SU-DHL-6 (cell line): ENCODE results near the gene KIF2C.
"Not testable (repeated sequence)": the region's sequence is repeated elsewhere in the genome, so short reads cannot be mapped to it uniquely, and the experiment has no call there.

Experiments
- EZH2phosphoT487 ChIP-seq: fragments of 200-600 bp; sonication (generic), shearing (Covaris generic); conservative IDR thresholded peaks from 2 replicates; pipeline ENCODE4 v1.6.1; 2018; ENCODE audit warnings: mild to moderate bottlenecking, antibody characterized with exemption, low read length, moderate library complexity, mixed read lengths
- TF ChIP-seq, protein P1 (sequence below): fragments of 200-600 bp; sonication (generic); IDR thresholded peaks from one replicate; pipeline ENCODE4 v1.5.1; 2017; ENCODE audit warnings: antibody characterized with exemption, mild to moderate bottlenecking, low read length, moderate library complexity; ENCODE audit not compliant: insufficient read depth, poor library complexity, severe bottlenecking

- TF ChIP-seq, protein P1, sequence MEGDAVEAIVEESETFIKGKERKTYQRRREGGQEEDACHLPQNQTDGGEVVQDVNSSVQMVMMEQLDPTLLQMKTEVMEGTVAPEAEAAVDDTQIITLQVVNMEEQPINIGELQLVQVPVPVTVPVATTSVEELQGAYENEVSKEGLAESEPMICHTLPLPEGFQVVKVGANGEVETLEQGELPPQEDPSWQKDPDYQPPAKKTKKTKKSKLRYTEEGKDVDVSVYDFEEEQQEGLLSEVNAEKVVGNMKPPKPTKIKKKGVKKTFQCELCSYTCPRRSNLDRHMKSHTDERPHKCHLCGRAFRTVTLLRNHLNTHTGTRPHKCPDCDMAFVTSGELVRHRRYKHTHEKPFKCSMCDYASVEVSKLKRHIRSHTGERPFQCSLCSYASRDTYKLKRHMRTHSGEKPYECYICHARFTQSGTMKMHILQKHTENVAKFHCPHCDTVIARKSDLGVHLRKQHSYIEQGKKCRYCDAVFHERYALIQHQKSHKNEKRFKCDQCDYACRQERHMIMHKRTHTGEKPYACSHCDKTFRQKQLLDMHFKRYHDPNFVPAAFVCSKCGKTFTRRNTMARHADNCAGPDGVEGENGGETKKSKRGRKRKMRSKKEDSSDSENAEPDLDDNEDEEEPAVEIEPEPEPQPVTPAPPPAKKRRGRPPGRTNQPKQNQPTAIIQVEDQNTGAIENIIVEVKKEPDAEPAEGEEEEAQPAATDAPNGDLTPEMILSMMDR = not testable (repeated sequence)
- TF ChIP-seq EZH2phosphoT487 = not testable (repeated sequence)
Observed at GRCh38 chr1:44815926-44816325, 76.3 kb downstream of the KIF2C start.
